Measurements from ENCODE around the gene TMEM121B. TPM values are rescaled to one million over a fixed set of nuclear protein-coding genes. Genes with fewer than 3 reads are reported as not detected.

The TMEM121B gene
- total RNA-seq, 3 donors from 2014 or later, result 0.09 to 0.58 (median 0.54) TPM

- ATAC-seq (no peak), DNase-seq (no peak)
- TF ChIP-seq, protein P1, sequence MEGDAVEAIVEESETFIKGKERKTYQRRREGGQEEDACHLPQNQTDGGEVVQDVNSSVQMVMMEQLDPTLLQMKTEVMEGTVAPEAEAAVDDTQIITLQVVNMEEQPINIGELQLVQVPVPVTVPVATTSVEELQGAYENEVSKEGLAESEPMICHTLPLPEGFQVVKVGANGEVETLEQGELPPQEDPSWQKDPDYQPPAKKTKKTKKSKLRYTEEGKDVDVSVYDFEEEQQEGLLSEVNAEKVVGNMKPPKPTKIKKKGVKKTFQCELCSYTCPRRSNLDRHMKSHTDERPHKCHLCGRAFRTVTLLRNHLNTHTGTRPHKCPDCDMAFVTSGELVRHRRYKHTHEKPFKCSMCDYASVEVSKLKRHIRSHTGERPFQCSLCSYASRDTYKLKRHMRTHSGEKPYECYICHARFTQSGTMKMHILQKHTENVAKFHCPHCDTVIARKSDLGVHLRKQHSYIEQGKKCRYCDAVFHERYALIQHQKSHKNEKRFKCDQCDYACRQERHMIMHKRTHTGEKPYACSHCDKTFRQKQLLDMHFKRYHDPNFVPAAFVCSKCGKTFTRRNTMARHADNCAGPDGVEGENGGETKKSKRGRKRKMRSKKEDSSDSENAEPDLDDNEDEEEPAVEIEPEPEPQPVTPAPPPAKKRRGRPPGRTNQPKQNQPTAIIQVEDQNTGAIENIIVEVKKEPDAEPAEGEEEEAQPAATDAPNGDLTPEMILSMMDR (IDR thresholded peaks at IDR 0.05), result no peak
- no peaks in the 10 kb centered on the region for H3K9me3 ChIP-seq
- no peaks in the 10 kb centered on the region for H3K4me1 ChIP-seq (ENCODE audit: low read depth)
- intact Hi-C loops (cut with DNase I, micrococcal nuclease), result no loop called here
- no peak overlapping the region for H3K4me3 ChIP-seq
- no peaks in the 10 kb centered on the region for H3K36me3 ChIP-seq (ENCODE audit: low read depth)
Measured at GRCh38 chr22:17143101-17143500, 21.9 kb upstream of the TMEM121B start.

GRCh38 chr22:17140826-17141766, 19.9 kb upstream of the TMEM121B start:
- H3K4me1 ChIP-seq (ENCODE audit: low read depth), result no peaks in the 10 kb centered on the region
- no peaks in the 10 kb centered on the region for H3K9me3 ChIP-seq
- ATAC-seq (no peak), DNase-seq (no peak)
- intact Hi-C loops (cut with DNase I, micrococcal nuclease), result no loop called here
- TF ChIP-seq, protein P1 (IDR thresholded peaks at IDR 0.05), result no peak
- H3K4me3 ChIP-seq, result no peak overlapping the region
- H3K36me3 ChIP-seq (ENCODE audit: low read depth), result no peaks in the 10 kb centered on the region

DNA sequence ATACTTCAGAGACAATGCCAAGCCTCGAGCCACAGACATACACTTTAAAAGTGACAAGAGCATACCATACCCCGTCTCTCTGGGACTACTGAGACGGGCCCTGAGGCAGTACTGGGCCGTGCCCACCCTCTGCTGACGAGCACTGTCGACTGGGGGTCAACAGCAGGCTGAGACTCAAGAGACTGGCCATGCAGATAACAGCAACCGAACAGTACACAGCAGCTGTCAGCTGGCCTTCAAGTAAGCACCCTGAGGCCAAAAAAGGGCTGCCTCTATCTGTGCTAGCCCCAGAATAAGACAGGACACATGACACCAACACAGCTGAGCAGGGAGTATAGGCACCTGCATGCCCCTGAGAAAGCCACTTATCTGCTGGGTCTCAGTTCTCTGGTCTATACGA, 18.9 kb upstream of the TMEM121B start:
- TF ChIP-seq, protein P1 (IDR thresholded peaks at IDR 0.05), result no peak
- Histone ChIP-seq H3K4me1 (ENCODE audit: low read depth) (no peaks in the 10 kb centered on the region), H3K36me3 (ENCODE audit: low read depth) (no peaks in the 10 kb centered on the region), H3K4me3 (no peak overlapping the region), H3K9me3 (no peaks in the 10 kb centered on the region)
- DNase-seq, result no peak
- intact Hi-C loops (cut with DNase I, micrococcal nuclease), result no loop called here
- no peak for ATAC-seq

- no peak for ATAC-seq
- intact Hi-C loops (cut with DNase I, micrococcal nuclease), result no loop called here
- Histone ChIP-seq H3K4me1 (ENCODE audit: low read depth) (no peaks in the 10 kb centered on the region), H3K4me3 (no peak overlapping the region), H3K36me3 (ENCODE audit: low read depth) (no peaks in the 10 kb centered on the region), H3K9me3 (no peaks in the 10 kb centered on the region)
- TF ChIP-seq, protein P1 (IDR thresholded peaks at IDR 0.05), result no peak
- DNase-seq, result no peak
Measured at GRCh38 chr22:17138513-17138912, 17.4 kb upstream of the TMEM121B start.

GRCh38 chr22:17137861-17138425, 16.8 kb upstream of the TMEM121B start:
- H3K9me3 ChIP-seq, result no peaks in the 10 kb centered on the region
- no peak overlapping the region for H3K4me3 ChIP-seq
- no peaks in the 10 kb centered on the region for H3K4me1 ChIP-seq (ENCODE audit: low read depth)
- TF ChIP-seq, protein P1 (IDR thresholded peaks at IDR 0.05), result no peak
- DNase-seq, result no peak
- no peaks in the 10 kb centered on the region for H3K36me3 ChIP-seq (ENCODE audit: low read depth)
- intact Hi-C loops (cut with DNase I, micrococcal nuclease), result no loop called here
- no peak for ATAC-seq

Data from mucosa of descending colon (tissue), 3 donors.